Pancreas (tissue), 10 donors: Measurements from ENCODE around the gene C3orf52. TPM values are rescaled to one million over a fixed set of nuclear protein-coding genes. Genes with fewer than 3 reads are reported as not detected.

Experiments
- ATAC-seq, 4 donors: fragments of 200-7000 bp; cut with Tn5 transposase; one replicate each; pipeline versions ENCODE4 v1.8.0 to v1.9.1; 2020; ENCODE audit warnings: mild to moderate bottlenecking in 4 of 4, moderate library complexity in 4 of 4
- DNase-seq, 6 donors: peaks; one replicate each; pipeline ENCODE4 v3.0.0-alpha.2; 2020
- FAIRE-seq: peaks from 2 replicates; lab custom pipeline; 2012; peaks lifted over from hg19 to GRCh38; lab: Jason Lieb, UNC
- H3K27ac ChIP-seq, 4 donors: fragments of 200-600 bp; sonication (generic); 1 replicate in 3 of 4; 2 replicates in 1 of 4; pipeline versions ENCODE4 v1.5.0 to v1.8.0; 2020
- H3K27me3 ChIP-seq, 4 donors: fragments of 200-600 bp; one replicate each; pipeline ENCODE4 v1.8.0; 2021
- H3K36me3 ChIP-seq, 3 donors: fragments of 200-600 bp; sonication (generic) in 1 of 3; one replicate each; pipeline versions ENCODE4 v1.5.0 to v1.8.0; 2020 to 2021
- H3K4me1 ChIP-seq, 3 donors: fragments of 200-600 bp; one replicate each; pipeline ENCODE4 v1.8.0; 2021
- H3K4me3 ChIP-seq, 4 donors: fragments of 200-600 bp; sonication (generic) in 2 of 4; one replicate each; pipeline versions ENCODE4 v1.5.0 to v1.8.0; 2020 to 2021
- H3K9me3 ChIP-seq, 4 donors: fragments of 200-600 bp; one replicate each; pipeline ENCODE4 v1.8.0; 2021
- CTCF ChIP-seq, 4 donors: fragments of 200-600 bp; sonication (generic) in 3 of 4; IDR thresholded peaks; one replicate each; pipeline versions ENCODE4 v1.5.0 to v1.8.0; 2021; ENCODE audit warnings: antibody characterized with exemption in 4 of 4
- WGBS, 2 donors: extraction: QIAGEN DNeasy Blood & Tissue Kit; methylation state at CpG; one replicate each; pipeline ENCODE4 v1.1.7; 2013; 5-methylcytosine and 5-hydroxymethylcytosine counted together
- intact Hi-C, 3 donors: fragments of 100-400 bp; cut with DNase I; formaldehyde crosslinking; loops; one replicate each; pipeline versions ENCODE4 v1.11.1 to v1.14.2; 2022
- polyA plus RNA-seq, 2 donors: library from polyadenylated mRNA; stranded (reverse); fragments of 200-250 nt; gene quantifications; one replicate each; pipeline ENCODE4 v1.2.3, GENCODE V29; 2013
- total RNA-seq, 6 donors: library from RNA; stranded (reverse); fragmentation: NEBNext Ultra II Directional in 4 of 6; extraction: Animal tissue kit (Norgen Biotek cat#: 25700) in 4 of 6; gene quantifications; one replicate each; pipeline versions ENCODE4 v1.2.1 to v1.2.4, GENCODE V29; 2021 to 2023
- donor health status: healthy with polysubstance abuse.
- donor health status: DM: no; HTN: no; CAD: no; lungs with moderate emphysema.
- donor health status: DM: no; HTN: no; CAD: no.
- donor health status: control.
- donor health status: control.
- donor health status: Bipolar disorder and iron deficiency.
- donor health status: DM: yes; HTN: yes; CAD: no.
- donor health status: DM: no; HTN: no; CAD: no.
- donor health status: DM: no; HTN: no; CAD: no.
- donor health status: DM: yes; HTN: yes; CAD: no.

Gene C3orf52
- total and polyA plus RNA-seq, 8 donors, result 9.7 to 51.7 (median 21.4) TPM

- Histone ChIP-seq H3K4me3 (no peak overlapping the region), H3K27me3 (no peaks in the 10 kb centered on the region), H3K9me3 (no peaks in the 10 kb centered on the region), H3K36me3 (no peaks in the 10 kb centered on the region), H3K27ac (no peak overlapping the region), H3K4me1 (no peaks in the 10 kb centered on the region)
- 32 to 41% methylated on average over 1 of the region's 1 CpG for whole genome bisulfite sequencing, 2 donors
- FAIRE-seq, result no peak
- ATAC-seq, result no peak
- no peak for TF ChIP-seq CTCF (IDR thresholded peaks at IDR 0.05)
- intact Hi-C loops, result no loop called here
- no peak for DNase-seq
Measured at GRCh38 chr3:112140584-112140983, 54.4 kb downstream of the C3orf52 start.

GRCh38 chr3:112141293-112141692 lies 55.1 kb downstream of the C3orf52 start:
- no peaks in the 10 kb centered on the region for H3K36me3 ChIP-seq
- FAIRE-seq (no peak), ATAC-seq (no peak), DNase-seq (no peak)
- no peaks in the 10 kb centered on the region for H3K4me1 ChIP-seq
- 92 to 94% methylated on average over 2 of the region's 2 CpGs for WGBS, 2 donors
- TF ChIP-seq CTCF (IDR thresholded peaks at IDR 0.05), result no peak
- intact Hi-C loops, result no loop called here
- H3K9me3 ChIP-seq, result no peaks in the 10 kb centered on the region
- H3K27me3 ChIP-seq, result no peaks in the 10 kb centered on the region
- H3K27ac ChIP-seq, result no peak overlapping the region
- H3K4me3 ChIP-seq, result no peak overlapping the region

GRCh38 chr3:112143251-112143650 lies 57.1 kb downstream of the C3orf52 start:
- TF ChIP-seq CTCF (IDR thresholded peaks at IDR 0.05), result no peak
- no peaks in the 10 kb centered on the region for H3K9me3 ChIP-seq
- FAIRE-seq, result no peak
- DNase-seq, result no peak
- no peaks in the 10 kb centered on the region for H3K4me1 ChIP-seq
- no peak overlapping the region for H3K4me3 ChIP-seq
- intact Hi-C loops, result no loop called here
- no peak overlapping the region for H3K27ac ChIP-seq
- no peaks in the 10 kb centered on the region for H3K36me3 ChIP-seq
- no peaks in the 10 kb centered on the region for H3K27me3 ChIP-seq
- no peak for ATAC-seq
- WGBS, 2 donors, result 96 to 97% methylated on average over 1 of the region's 1 CpG

- ATAC-seq (no peak), DNase-seq (no peak), FAIRE-seq (no peak)
- H3K9me3 ChIP-seq, result no peaks in the 10 kb centered on the region
- H3K27me3 ChIP-seq, result no peaks in the 10 kb centered on the region
- H3K4me3 ChIP-seq, result no peak overlapping the region
- 94 to 98% methylated on average over 1 of the region's 1 CpG for WGBS, 2 donors
- no peaks in the 10 kb centered on the region for H3K36me3 ChIP-seq
- H3K4me1 ChIP-seq, result no peaks in the 10 kb centered on the region
- no peak overlapping the region for H3K27ac ChIP-seq
- intact Hi-C loops, result no loop called here
- TF ChIP-seq CTCF (IDR thresholded peaks at IDR 0.05), result no peak
Measured at GRCh38 chr3:112143689-112144088, 57.5 kb downstream of the C3orf52 start.

GRCh38 chr3:112149136-112149535 lies 62.9 kb downstream of the C3orf52 start:
- TF ChIP-seq CTCF (IDR thresholded peaks at IDR 0.05), result no peak
- intact Hi-C loops, result no loop called here
- no peaks in the 10 kb centered on the region for H3K9me3 ChIP-seq
- no peaks in the 10 kb centered on the region for H3K4me1 ChIP-seq
- DNase-seq (no peak), FAIRE-seq (no peak), ATAC-seq (no peak)
- WGBS, 2 donors, result 88 to 100% methylated on average over 1 of the region's 1 CpG
- no peak overlapping the region for H3K4me3 ChIP-seq
- H3K36me3 ChIP-seq, result no peaks in the 10 kb centered on the region
- H3K27me3 ChIP-seq, result no peaks in the 10 kb centered on the region
- H3K27ac ChIP-seq, result no peak overlapping the region
